ENCODE results near the gene WSCD2.

WSCD2 gene

DNA sequence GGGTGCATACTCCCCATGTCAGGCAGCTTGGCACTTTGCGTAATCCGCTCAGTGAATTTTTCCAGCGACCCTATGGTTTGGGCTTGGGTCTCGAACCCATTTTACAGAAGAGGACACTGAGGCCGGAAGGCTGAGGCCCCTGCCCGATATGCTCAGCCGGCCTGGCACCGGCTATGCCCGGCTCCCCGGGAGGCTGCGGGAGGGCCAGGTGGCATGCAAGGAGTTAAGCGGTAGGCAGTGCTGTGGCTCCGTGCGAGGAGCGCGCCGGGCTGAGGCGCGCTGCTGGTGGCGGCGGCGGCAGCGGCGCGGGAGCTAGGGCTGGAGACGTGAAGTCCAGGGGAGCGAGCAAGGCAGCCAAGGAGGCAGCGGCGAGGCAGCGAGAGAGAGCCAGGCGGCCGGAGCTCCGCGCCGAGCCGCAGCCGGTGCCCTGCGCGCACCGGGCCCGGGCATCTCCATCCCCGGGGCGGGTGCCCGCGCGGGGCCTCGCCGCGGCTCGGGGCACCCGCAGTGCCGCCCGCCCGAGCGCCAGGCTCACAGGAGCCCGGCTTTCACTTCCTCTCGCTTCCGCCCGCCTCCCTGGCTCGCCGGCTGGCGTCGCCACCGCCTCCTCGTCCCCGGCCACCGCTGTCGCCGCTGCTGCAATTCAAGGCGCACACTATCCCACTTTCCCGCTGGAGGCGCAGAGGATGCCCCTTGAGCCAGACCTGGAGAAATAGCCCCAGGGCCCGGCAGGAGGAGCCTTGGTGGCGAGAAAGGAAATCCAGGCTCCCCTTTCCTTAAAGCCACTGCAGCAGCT is at the start of gene WSCD2:
Gene WSCD2, plus strand, starts transcription at position 272 of the 796 bp plus-strand sequence. CDS start 66,545 bp downstream, outside the sequence.
- DNase-seq: no peak
- H3K27me3 Mint-ChIP-seq: peaks cover 56% of the 10 kb centered on the region
- CTCF ChIA-PET: no interaction called here
- H3K4me1 Mint-ChIP-seq: no peaks in the 10 kb centered on the region
- H3K4me3 Mint-ChIP-seq: no peak within 1 kb of the TSS
- no peaks in the 10 kb centered on the region for H3K36me3 Mint-ChIP-seq
- no peak within 1 kb of the TSS for H3K27ac Mint-ChIP-seq
- H3K9me3 Mint-ChIP-seq: no peaks in the 10 kb centered on the region

DNA sequence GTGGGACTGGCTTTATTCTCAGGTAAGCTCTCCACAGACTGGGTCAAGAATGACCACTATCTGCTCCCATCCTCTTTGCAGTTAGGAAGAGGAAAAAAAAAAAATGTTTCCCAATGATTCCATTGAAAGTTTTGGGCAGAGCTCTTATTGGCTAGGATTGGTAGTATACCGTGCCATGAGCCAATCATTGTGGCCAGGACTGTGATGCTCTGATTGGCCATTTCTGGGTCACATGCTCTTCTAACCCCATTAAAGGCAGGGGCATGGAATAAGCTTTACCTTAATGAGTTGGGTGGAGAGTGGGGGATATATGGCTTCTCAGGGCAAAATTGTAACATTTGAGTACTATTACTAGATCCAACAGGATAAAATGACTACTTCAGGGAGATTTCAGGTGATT is 49.4 kb upstream of the WSCD2 start:
- no peak overlapping the region for H3K4me3 Mint-ChIP-seq
- no peaks in the 10 kb centered on the region for H3K9me3 Mint-ChIP-seq
- no peaks in the 10 kb centered on the region for H3K27me3 Mint-ChIP-seq
- DNase-seq: no peak
- H3K27ac Mint-ChIP-seq: no peak overlapping the region
- H3K4me1 Mint-ChIP-seq: no peaks in the 10 kb centered on the region
- CTCF ChIA-PET: interaction anchor here (0.5 kb wide), 1 partner anchor 150 kb away, joined by 3 read pairs; no protein-coding TSS in a partner anchor
- no peaks in the 10 kb centered on the region for H3K36me3 Mint-ChIP-seq

DNA sequence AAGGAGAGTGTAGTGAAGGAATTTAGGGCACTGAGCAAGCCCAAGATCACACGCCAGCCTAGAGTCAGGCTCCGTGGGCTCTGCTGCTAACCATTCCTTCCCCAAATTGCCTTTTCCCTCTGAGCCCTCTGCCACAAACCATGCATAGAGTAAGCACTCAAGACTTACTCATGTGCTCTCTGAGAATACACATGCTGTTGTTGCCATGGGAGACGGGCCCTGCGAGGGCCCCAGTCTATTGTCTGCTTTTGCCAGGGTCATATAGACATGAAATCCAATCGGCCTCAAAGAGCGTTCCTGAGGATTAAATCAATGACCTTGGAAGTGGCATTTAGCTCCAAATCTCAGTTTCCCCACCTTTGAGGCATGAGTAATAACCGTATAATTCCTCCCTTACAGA is 48.7 kb upstream of the WSCD2 start:
- no peak overlapping the region for H3K4me3 Mint-ChIP-seq
- no peaks in the 10 kb centered on the region for H3K36me3 Mint-ChIP-seq
- CTCF ChIA-PET: no interaction called here
- H3K27ac Mint-ChIP-seq: no peak overlapping the region
- DNase-seq: no peak
- H3K4me1 Mint-ChIP-seq: no peaks in the 10 kb centered on the region
- H3K9me3 Mint-ChIP-seq: no peaks in the 10 kb centered on the region
- no peaks in the 10 kb centered on the region for H3K27me3 Mint-ChIP-seq

DNA sequence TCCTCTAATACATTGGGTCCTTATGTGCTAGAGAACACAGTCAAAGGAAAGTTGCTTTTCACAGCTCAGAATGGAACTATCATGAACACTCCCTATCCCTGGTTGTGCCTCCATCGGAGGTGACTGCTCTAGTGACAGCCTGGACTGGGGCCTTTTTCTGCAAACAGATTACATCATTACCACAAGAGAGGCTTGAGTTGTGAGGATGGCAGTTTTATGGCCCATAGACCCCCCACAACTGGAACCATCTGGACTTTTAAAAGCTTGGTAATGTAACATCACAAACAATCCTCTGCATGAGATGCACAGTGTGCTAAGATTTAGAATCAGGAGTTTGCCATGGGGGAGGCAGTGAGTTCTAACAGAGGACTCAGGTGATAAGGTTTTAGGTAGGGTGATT is 46.6 kb upstream of the WSCD2 start:
- Mint-ChIP-seq H3K27ac (no peak overlapping the region), H3K36me3 (no peaks in the 10 kb centered on the region), H3K4me1 (no peaks in the 10 kb centered on the region), H3K9me3 (no peaks in the 10 kb centered on the region), H3K27me3 (no peaks in the 10 kb centered on the region), H3K4me3 (no peak overlapping the region)
- DNase-seq: no peak
- CTCF ChIA-PET: no interaction called here

DNA sequence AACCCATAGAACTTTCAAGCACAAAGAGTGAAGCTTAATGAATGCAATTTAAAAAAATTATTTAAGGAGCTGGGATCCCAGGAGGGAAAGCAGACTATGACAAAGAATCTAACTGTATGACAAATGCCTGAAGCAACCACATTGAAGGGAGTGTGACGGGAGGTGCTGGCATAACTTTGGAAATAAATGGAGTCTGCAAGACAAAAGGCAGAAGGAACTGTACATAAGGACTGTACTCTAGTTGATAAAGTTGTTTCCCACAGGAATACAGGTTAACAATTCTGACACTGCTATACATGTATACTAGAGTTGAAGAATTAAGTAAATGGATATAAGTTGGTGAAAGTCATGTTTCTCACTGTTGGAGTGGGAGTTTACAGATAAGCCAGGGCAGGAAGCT is 41.2 kb upstream of the WSCD2 start:
- CTCF ChIA-PET: interaction anchor here (1.1 kb wide), 1 partner anchor 25 kb away, joined by 3 read pairs; no protein-coding TSS in a partner anchor
- Mint-ChIP-seq H3K9me3 (peaks cover 6% of the 10 kb centered on the region), H3K4me3 (no peak overlapping the region), H3K27me3 (peaks cover 3% of the 10 kb centered on the region), H3K4me1 (no peaks in the 10 kb centered on the region), H3K36me3 (no peaks in the 10 kb centered on the region), H3K27ac (no peak overlapping the region)
- no peak for DNase-seq

DNA sequence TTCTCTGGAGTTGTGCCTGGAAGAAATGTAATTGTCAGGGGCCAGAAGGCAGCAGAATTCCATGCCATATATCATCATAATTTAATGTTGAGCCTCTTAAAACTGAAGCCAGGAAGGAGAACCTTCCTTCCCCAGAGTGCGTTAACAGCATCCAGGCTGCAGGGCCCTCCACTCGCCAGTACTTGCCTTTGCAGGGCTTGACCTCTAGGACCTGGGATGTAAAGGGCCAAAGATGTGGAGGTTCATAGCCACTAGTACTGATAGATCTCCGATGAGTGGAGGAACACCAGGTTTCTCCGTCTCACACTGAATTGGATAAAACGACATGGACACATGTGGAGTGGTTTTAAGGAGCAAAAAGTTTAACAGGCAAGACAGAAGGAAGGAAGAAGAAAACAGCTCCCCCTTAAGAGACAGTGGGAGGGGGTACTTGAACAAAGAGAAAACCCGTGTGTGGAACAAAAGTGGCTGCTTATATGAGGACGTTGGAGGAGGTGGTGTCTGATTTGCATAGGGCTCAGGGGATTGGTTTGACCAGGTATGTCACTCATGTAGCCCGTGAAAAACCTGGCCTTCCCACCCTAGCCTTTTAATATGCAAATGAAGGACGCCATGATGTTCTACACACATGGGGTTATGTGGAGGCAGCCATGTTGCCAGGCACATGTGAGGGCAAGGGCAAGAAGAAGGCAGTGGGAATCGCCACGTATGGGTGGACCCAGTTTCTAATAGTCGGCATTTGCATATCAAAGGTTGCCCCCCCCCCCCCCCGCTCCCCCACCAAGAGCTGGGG is 38.8 kb upstream of the WSCD2 start:
- CTCF ChIA-PET: no interaction called here
- no peak for DNase-seq
- Mint-ChIP-seq H3K4me3 (no peak overlapping the region), H3K9me3 (peaks cover 6% of the 10 kb centered on the region), H3K27ac (no peak overlapping the region), H3K4me1 (no peaks in the 10 kb centered on the region), H3K27me3 (peaks cover 3% of the 10 kb centered on the region), H3K36me3 (no peaks in the 10 kb centered on the region)

DNA sequence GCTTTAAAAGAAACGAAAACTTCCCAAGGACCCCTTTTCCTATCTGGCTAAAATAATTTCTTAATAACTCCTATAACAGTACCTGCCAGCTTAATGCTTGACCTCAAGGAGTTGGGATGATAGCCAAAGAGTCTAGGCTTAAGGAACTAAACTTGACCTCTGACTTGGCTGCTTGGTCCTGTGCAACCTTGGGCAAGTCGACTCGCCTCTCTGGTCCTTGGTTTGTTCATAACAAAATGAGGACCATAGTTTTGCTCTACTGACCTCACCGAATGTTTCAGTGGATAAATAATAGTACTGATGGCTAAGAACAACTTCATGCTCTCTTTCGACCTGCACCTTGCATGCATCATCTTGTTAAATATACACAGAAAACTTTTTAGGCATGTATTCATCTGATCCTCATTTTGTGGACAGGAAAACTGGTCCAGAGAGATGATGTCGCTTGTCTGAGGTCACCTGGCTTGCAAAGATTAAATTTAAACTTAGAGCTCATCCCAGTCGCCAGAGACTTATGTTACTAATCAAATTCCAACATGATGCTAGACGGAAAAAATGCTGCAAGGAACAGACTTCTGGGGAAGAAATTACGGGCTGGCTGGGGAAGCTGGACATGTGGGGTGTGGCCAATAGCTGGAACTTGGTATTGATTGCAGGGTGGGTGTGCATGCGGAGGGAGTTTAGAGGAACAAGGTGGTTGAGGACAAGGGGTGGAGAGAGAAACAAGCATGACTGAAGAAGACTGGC is 38.0 kb upstream of the WSCD2 start:
- peaks cover 3% of the 10 kb centered on the region for H3K27me3 Mint-ChIP-seq
- H3K36me3 Mint-ChIP-seq: no peaks in the 10 kb centered on the region

DNA sequence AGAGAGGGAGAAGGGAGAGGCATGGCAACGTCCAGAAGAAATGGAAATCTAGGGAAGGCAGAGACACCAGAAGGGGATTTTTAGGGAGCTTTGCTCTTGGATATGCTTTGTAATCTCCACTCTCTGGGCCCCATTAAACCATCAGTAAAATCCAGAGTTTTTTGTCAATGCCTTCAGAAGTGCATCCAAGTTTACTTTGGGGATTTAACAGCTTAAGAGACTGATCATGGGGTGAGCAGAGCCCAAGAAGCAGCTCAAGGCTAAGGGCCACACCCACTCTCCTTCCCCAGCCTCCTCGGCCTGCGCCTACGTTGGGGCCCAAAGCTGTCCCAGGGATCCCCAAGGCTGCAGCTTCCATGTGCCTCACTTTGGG is 37.4 kb upstream of the WSCD2 start:
- Mint-ChIP-seq H3K4me1 (no peaks in the 10 kb centered on the region), H3K27me3 (peaks cover 3% of the 10 kb centered on the region), H3K4me3 (no peak overlapping the region), H3K27ac (no peak overlapping the region), H3K9me3 (peaks cover 6% of the 10 kb centered on the region), H3K36me3 (no peaks in the 10 kb centered on the region)
- CTCF ChIA-PET: no interaction called here
- DNase-seq: no peak

More for the DNA sequence above, 38.0 kb upstream of the WSCD2 start:
- no peak overlapping the region for H3K27ac Mint-ChIP-seq
- no peak overlapping the region for H3K4me3 Mint-ChIP-seq
- CTCF ChIA-PET: no interaction called here
- DNase-seq: no peak
- H3K4me1 Mint-ChIP-seq: no peaks in the 10 kb centered on the region
- H3K9me3 Mint-ChIP-seq: peaks cover 6% of the 10 kb centered on the region

DNA sequence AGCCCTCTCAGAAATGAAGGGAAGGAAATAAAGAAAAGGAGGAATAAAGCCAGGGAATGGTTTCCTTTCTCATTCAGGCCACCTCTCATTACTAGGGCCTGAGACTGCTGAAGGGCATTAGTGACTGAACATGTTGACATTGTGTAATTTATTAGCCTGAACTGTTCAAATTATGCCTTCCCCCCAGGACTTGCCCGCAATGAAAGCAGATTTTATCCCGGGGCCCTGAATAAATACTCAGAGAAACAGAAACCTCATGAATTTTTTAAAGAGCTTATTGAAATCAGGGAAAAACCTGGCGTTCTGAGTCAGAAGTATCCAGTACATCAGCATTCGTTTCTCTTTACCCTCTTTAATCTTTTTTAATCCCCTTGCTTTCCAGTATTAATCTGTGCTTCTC is 35.9 kb upstream of the WSCD2 start:
- Mint-ChIP-seq H3K4me1 (no peaks in the 10 kb centered on the region), H3K27me3 (peaks cover 3% of the 10 kb centered on the region)

DNA sequence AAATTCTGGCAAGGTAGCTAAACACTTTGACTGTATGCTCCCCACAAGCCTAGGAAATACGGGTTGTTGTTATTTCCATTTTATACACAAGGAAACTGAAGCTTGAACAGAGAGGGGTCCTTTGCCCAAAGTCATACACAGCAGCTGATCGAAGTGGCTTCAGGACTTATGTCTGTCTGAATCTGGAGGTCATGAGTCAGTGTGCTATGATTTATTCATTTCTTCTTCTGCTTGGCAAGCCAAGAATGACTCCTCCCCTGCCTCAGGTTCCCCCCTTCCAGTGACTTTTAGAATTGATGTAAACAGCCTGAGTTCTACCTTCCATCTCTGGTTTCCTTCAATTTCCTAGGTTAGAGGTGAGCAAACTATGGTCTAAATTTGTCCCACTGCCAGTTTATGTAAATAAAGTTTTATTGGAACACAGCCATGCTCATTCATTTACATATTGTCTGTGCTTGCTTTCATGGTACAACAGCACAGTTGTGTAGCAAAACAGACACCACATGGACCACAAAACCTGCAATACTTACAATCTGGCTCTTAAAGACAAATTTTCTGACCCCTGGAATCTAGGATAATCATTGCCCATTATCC is 34.9 kb upstream of the WSCD2 start:
- Mint-ChIP-seq H3K4me1 (no peaks in the 10 kb centered on the region), H3K4me3 (no peak overlapping the region), H3K36me3 (no peaks in the 10 kb centered on the region), H3K27me3 (peaks cover 3% of the 10 kb centered on the region), H3K27ac (no peak overlapping the region), H3K9me3 (no peaks in the 10 kb centered on the region)
- CTCF ChIA-PET: no interaction called here
- no peak for DNase-seq

More for the DNA sequence above, 35.9 kb upstream of the WSCD2 start:
- H3K36me3 Mint-ChIP-seq: no peaks in the 10 kb centered on the region
- H3K9me3 Mint-ChIP-seq: no peaks in the 10 kb centered on the region
- DNase-seq: no peak
- no peak overlapping the region for H3K27ac Mint-ChIP-seq
- H3K4me3 Mint-ChIP-seq: no peak overlapping the region
- CTCF ChIA-PET: no interaction called here

DNA sequence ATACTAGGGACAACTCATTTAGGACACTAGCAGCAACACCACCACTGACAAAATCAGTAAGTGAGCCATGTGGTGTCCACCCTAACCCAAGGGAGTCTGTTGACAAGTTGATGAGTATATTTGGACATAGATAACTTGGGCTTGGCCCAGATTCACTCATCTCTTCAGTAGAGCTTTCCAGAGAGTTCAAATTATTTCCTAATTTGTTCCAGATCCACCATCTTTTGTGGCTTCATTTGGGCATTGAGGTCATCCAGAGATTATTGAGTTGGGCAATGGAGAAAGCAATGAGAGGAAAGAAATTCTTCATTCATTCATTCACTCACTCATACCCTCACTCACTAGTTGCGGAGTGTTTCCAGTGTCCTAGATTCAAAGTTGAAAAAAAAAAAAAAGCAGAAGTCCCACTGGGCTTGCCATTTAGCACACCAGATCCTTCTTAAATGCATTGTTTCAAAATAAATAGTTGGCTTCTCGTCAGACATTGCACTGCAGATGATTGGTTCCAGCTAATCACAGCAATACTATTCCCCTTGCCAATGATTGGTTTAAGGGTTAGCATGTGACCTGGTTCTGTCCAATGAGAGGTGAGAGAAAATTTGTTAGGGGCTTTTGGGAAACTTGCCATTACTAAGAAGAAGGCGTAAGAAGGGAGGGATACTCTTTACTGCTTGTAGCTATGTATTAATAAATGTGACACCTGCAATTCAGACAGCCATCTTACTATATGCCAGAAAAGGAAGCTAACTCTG is 31.8 kb upstream of the WSCD2 start:
- Mint-ChIP-seq H3K27ac (no peak overlapping the region), H3K4me3 (no peak overlapping the region), H3K4me1 (no peaks in the 10 kb centered on the region), H3K27me3 (peaks cover 4% of the 10 kb centered on the region), H3K9me3 (no peaks in the 10 kb centered on the region), H3K36me3 (no peaks in the 10 kb centered on the region)
- CTCF ChIA-PET: no interaction called here
- DNase-seq: no peak

DNA sequence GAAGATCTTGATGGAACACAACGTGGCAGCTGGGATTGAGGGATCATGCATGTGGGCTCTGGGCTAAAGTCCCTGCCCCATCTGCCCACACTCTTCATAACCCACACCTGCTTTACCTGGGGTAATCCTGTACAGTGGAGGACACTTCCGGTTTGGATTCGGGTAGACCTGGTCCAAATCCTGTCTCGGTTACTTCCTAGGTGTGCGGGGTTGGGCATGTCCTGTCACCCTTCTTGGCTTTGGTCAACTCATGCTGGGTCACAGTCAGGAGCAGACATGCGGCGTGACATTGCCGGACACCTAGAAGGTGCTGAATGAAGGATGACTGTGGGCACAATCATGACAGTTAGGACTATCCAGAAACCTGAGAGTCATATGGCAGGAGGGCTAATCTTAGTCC is 30.7 kb upstream of the WSCD2 start:
- no peaks in the 10 kb centered on the region for H3K36me3 Mint-ChIP-seq

DNA sequence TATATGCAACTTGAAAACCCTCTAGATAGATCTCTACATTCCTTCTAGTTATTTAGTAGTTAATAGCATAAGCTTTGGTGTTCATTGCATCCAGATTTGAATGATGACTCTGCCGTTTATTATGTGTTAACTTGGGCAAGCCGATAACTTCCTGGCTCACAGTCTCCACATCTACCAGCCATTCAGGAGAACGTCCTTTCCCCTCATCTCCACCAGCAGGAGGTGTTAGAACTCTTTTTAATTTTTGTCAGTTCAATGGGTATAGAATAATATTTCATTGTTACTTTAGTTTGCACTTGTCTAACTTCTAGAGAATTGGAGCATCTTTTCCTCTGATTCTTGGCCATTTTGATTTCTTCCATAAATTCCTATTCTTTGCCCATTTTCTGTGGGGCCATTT is 30.0 kb upstream of the WSCD2 start:
- CTCF ChIA-PET: no interaction called here
- no peaks in the 10 kb centered on the region for H3K36me3 Mint-ChIP-seq
- H3K9me3 Mint-ChIP-seq: no peaks in the 10 kb centered on the region
- H3K27ac Mint-ChIP-seq: no peak overlapping the region
- H3K4me1 Mint-ChIP-seq: no peaks in the 10 kb centered on the region
- peaks cover 4% of the 10 kb centered on the region for H3K27me3 Mint-ChIP-seq
- no peak overlapping the region for H3K4me3 Mint-ChIP-seq
- DNase-seq: no peak

More for the DNA sequence above, 30.7 kb upstream of the WSCD2 start:
- Mint-ChIP-seq H3K4me3 (no peak overlapping the region), H3K27ac (no peak overlapping the region), H3K4me1 (no peaks in the 10 kb centered on the region), H3K27me3 (peaks cover 4% of the 10 kb centered on the region), H3K9me3 (no peaks in the 10 kb centered on the region)
- CTCF ChIA-PET: no interaction called here
- no peak for DNase-seq
